Panc1 (cell line): ENCODE measurements around the gene DESI1. TPM values are rescaled to one million over a fixed set of nuclear protein-coding genes. Genes with fewer than 3 reads are reported as not detected.

ENCODE experiments used
- ATAC-seq: fragments of 200-7000 bp; cut with Tn5 transposase; 2 replicates; pipeline ENCODE4 v1.9.1; 2020; ENCODE audit warnings: mild to moderate bottlenecking, moderate library complexity
- BruUV-seq: library from RNA; stranded (reverse); fragments of 400-500 nt; replicated peaks from 2 replicates; lab custom pipeline; 2021; lab: Mats Ljungman, UMichigan
- CTCF ChIA-PET: fragments of 300-600 bp; sonication (Branson Sonifier 250); formaldehyde crosslinking; loops from one replicate; lab custom pipeline; 2022; ENCODE audit warnings: antibody characterized with exemption; lab: Charles Lee
- POLR2A ChIA-PET: fragments of 300-600 bp; sonication (Branson Sonifier 250); formaldehyde crosslinking; loops from one replicate; lab custom pipeline; 2022; ENCODE audit warnings: antibody characterized with exemption; lab: Charles Lee
- DNase-seq: peaks from one replicate; pipeline ENCODE4 v3.0.0-alpha.2; 2010; ENCODE audit warnings: low read depth, low spot score
- H3K27ac ChIP-seq: 2 replicates; pipeline ENCODE4 v1.5.1; 2011; ENCODE audit warnings: mild to moderate bottlenecking, low read length, inconsistent platforms
- H3K27me3 ChIP-seq: fragments of 200-500 bp; sonication (Bioruptor generic); 2 replicates; pipeline ENCODE4 v1.6.0; 2014; ENCODE audit warnings: low read length, inconsistent platforms; ENCODE audit not compliant: control insufficient read depth, insufficient read depth
- H3K36me3 ChIP-seq: fragments of 200-500 bp; sonication (Bioruptor generic); 2 replicates; pipeline ENCODE4 v1.5.1; 2014; ENCODE audit warnings: inconsistent platforms, mild to moderate bottlenecking, low read length, moderate library complexity; ENCODE audit not compliant: control insufficient read depth, insufficient read depth
- H3K4me1 ChIP-seq: 2 replicates; pipeline ENCODE4 v1.5.1; 2011; ENCODE audit warnings: inconsistent platforms, mild to moderate bottlenecking, low read length, moderate library complexity; ENCODE audit not compliant: control insufficient read depth, insufficient read depth
- H3K4me3 ChIP-seq, 2 experiments: 2 replicates each; pipeline ENCODE4 v1.5.1; 2011 to 2012; ENCODE audit warnings: low read depth in 2 of 2, low read length in 2 of 2, mild to moderate bottlenecking in 2 of 2, inconsistent platforms in 1 of 2, moderate library complexity in 1 of 2
- H3K9me3 ChIP-seq: fragments of 200-500 bp; sonication (Bioruptor generic); 2 replicates; pipeline ENCODE4 v1.5.1; 2014; ENCODE audit warnings: low read depth, mild to moderate bottlenecking, inconsistent platforms, low read length, moderate library complexity; ENCODE audit not compliant: control insufficient read depth, insufficient read depth
- CTCF ChIP-seq: fragments of 450-650 bp; IDR thresholded peaks from 2 replicates; pipeline ENCODE4 v1.5.1; 2017; ENCODE audit warnings: mild to moderate bottlenecking
- POLR2AphosphoS5 ChIP-seq: IDR thresholded peaks from 2 replicates; pipeline ENCODE4 v1.6.1; 2012; ENCODE audit warnings: mild to moderate bottlenecking, low read depth, low read length, moderate library complexity
- SIN3A ChIP-seq: IDR thresholded peaks from 2 replicates; pipeline ENCODE4 v1.6.1; 2012; ENCODE audit warnings: low read depth, mild to moderate bottlenecking, low read length, moderate library complexity, borderline replicate concordance; ENCODE audit not compliant: insufficient read depth
- TCF7L2 ChIP-seq: IDR thresholded peaks from 2 replicates; pipeline ENCODE4 v1.6.1; 2011; ENCODE audit warnings: mild to moderate bottlenecking, low read depth, low read length, inconsistent platforms
- in situ Hi-C: cut with HindIII; loops from 2 replicates; pipeline ENCODE4 v1.10.0; 2016; ENCODE audit warnings: low sequenced_read_pairs, low pct_unique_long_range_greater_than_20kb
- intact Hi-C: fragments of 100-400 bp; cut with micrococcal nuclease; formaldehyde crosslinking; loops from one replicate; pipeline ENCODE4 v1.10.0; 2022; ENCODE audit not compliant: unreplicated experiment
- total RNA-seq: library from RNA; stranded (reverse); gene quantifications from one replicate; pipeline ENCODE4 v1.2.1, GENCODE V29; 2021; ENCODE audit not compliant: unreplicated experiment
- TF ChIP-seq, protein P1 (sequence below), 2 experiments: IDR thresholded peaks; 2 replicates each; pipeline ENCODE4 v1.6.1; 2011 to 2012; ENCODE audit warnings: low read depth in 2 of 2, control low read depth in 1 of 2, low read length in 1 of 2, mild to moderate bottlenecking in 1 of 2, moderate library complexity in 1 of 2; ENCODE audit not compliant: insufficient read depth in 1 of 2

Gene DESI1
- total RNA-seq, 1 experiment from 2014 or later = 33.5 TPM

- intact Hi-C loops = no loop called here
- Histone ChIP-seq H3K4me1 (no peaks in the 10 kb centered on the region), H3K27me3 (no peaks in the 10 kb centered on the region), H3K9me3 (no peaks in the 10 kb centered on the region), H3K27ac (no peak overlapping the region), H3K36me3 (peaks cover 37% of the 10 kb centered on the region; the same call in 1 of the 2 replicates), H3K4me3 (no peak overlapping the region)
- ChIA-PET CTCF (no interaction called here), POLR2A (no interaction called here)
- ATAC-seq = no peak
- DNase-seq = no peak
- TF ChIP-seq POLR2AphosphoS5 (no peak), SIN3A (no peak), CTCF (no peak), TCF7L2 (no peak)
- TF ChIP-seq, protein P1, sequence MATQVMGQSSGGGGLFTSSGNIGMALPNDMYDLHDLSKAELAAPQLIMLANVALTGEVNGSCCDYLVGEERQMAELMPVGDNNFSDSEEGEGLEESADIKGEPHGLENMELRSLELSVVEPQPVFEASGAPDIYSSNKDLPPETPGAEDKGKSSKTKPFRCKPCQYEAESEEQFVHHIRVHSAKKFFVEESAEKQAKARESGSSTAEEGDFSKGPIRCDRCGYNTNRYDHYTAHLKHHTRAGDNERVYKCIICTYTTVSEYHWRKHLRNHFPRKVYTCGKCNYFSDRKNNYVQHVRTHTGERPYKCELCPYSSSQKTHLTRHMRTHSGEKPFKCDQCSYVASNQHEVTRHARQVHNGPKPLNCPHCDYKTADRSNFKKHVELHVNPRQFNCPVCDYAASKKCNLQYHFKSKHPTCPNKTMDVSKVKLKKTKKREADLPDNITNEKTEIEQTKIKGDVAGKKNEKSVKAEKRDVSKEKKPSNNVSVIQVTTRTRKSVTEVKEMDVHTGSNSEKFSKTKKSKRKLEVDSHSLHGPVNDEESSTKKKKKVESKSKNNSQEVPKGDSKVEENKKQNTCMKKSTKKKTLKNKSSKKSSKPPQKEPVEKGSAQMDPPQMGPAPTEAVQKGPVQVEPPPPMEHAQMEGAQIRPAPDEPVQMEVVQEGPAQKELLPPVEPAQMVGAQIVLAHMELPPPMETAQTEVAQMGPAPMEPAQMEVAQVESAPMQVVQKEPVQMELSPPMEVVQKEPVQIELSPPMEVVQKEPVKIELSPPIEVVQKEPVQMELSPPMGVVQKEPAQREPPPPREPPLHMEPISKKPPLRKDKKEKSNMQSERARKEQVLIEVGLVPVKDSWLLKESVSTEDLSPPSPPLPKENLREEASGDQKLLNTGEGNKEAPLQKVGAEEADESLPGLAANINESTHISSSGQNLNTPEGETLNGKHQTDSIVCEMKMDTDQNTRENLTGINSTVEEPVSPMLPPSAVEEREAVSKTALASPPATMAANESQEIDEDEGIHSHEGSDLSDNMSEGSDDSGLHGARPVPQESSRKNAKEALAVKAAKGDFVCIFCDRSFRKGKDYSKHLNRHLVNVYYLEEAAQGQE (IDR thresholded peaks at IDR 0.05; ENCODE audit: insufficient read depth in 1 of 2, low read depth in 2 of 2, low read length in 1 of 2) = no peak
- no TSS peak for BruUV-seq
- in situ Hi-C loops = no loop called here
Measured at GRCh38 chr22:41658869-41659268, 38.0 kb upstream of the DESI1 start.

GRCh38 chr22:41657709-41658108, 36.9 kb upstream of the DESI1 start:
- Histone ChIP-seq H3K27me3 (no peaks in the 10 kb centered on the region), H3K27ac (no peak overlapping the region), H3K9me3 (no peaks in the 10 kb centered on the region), H3K4me3 (no peak overlapping the region), H3K36me3 (peaks cover 38% of the 10 kb centered on the region; the same call in 1 of the 2 replicates), H3K4me1 (no peaks in the 10 kb centered on the region)
- BruUV-seq = no TSS peak
- POLR2A ChIA-PET = no interaction called here
- DNase-seq (no peak), ATAC-seq (no peak)
- intact Hi-C loops = no loop called here
- in situ Hi-C loops = no loop called here
- TF ChIP-seq SIN3A (no peak), POLR2AphosphoS5 (no peak), TCF7L2 (no peak), CTCF (no peak)
- TF ChIP-seq, protein P1 (IDR thresholded peaks at IDR 0.05; ENCODE audit: insufficient read depth in 1 of 2, low read depth in 2 of 2, low read length in 1 of 2) = no peak
- CTCF ChIA-PET = no interaction called here
